Measurements from ENCODE around the gene HRCT1.

Gene HRCT1

GRCh38 chr9:35858458-35858857, 47.5 kb upstream of the HRCT1 start:
- Histone ChIP-seq H3K9me3 (ENCODE audit: low read length) (no peaks in the 10 kb centered on the region), H2AFZ (ENCODE audit: low read length) (no peak overlapping the region), H3K4me3 (ENCODE audit: low read depth, low read length, poor library complexity, severe bottlenecking) (no peak overlapping the region), H3K4me1 (ENCODE audit: insufficient read depth, low read length, severe bottlenecking) (no peaks in the 10 kb centered on the region), H3K27me3 (ENCODE audit: insufficient read depth, low read length) (no peaks in the 10 kb centered on the region), H3K9ac (ENCODE audit: low read length) (no peak overlapping the region), H3K27ac (ENCODE audit: low read depth, low read length, poor library complexity, severe bottlenecking) (no peak overlapping the region), H3F3A (ENCODE audit: insufficient read depth, low read length) (no peaks in the 10 kb centered on the region), H3K36me3 (ENCODE audit: insufficient read depth, low read length) (no peaks in the 10 kb centered on the region), H3K79me2 (ENCODE audit: insufficient read depth, low read length) (no peaks in the 10 kb centered on the region), H4K20me1 (ENCODE audit: insufficient read depth, low read length) (no peaks in the 10 kb centered on the region), H3K4me2 (ENCODE audit: low read length) (no peak overlapping the region), H3K9me2 (ENCODE audit: low read depth, low read length) (no peaks in the 10 kb centered on the region)
- no peak for TF ChIP-seq EZH2 (IDR thresholded peaks at IDR 0.05; ENCODE audit: borderline replicate concordance, low read length)
- no peak for TF ChIP-seq CTCF (IDR thresholded peaks at IDR 0.05; ENCODE audit: low read length)

GRCh38 chr9:35859310-35859989, 46.6 kb upstream of the HRCT1 start:
- H3K36me3 ChIP-seq (ENCODE audit: insufficient read depth, low read length) = no peaks in the 10 kb centered on the region
- TF ChIP-seq EZH2 (IDR thresholded peaks at IDR 0.05; ENCODE audit: borderline replicate concordance, low read length) (no peak), CTCF (IDR thresholded peaks at IDR 0.05; ENCODE audit: low read length) (no peak)

GRCh38 chr9:35859990-35860339, 46.0 kb upstream of the HRCT1 start:
- no peak for TF ChIP-seq CTCF (IDR thresholded peaks at IDR 0.05; ENCODE audit: low read length)
- no peak for TF ChIP-seq EZH2 (IDR thresholded peaks at IDR 0.05; ENCODE audit: borderline replicate concordance, low read length)
- no peaks in the 10 kb centered on the region for H3F3A ChIP-seq (ENCODE audit: insufficient read depth, low read length)

More at GRCh38 chr9:35859310-35859989, 46.6 kb upstream of the HRCT1 start:
- no peaks in the 10 kb centered on the region for H3K79me2 ChIP-seq (ENCODE audit: insufficient read depth, low read length)
- no peak overlapping the region for H3K4me3 ChIP-seq (ENCODE audit: low read depth, low read length, poor library complexity, severe bottlenecking)
- no peaks in the 10 kb centered on the region for H4K20me1 ChIP-seq (ENCODE audit: insufficient read depth, low read length)
- H3K27me3 ChIP-seq (ENCODE audit: insufficient read depth, low read length) = no peaks in the 10 kb centered on the region
- H3K4me2 ChIP-seq (ENCODE audit: low read length) = no peak overlapping the region
- H3K9ac ChIP-seq (ENCODE audit: low read length) = no peak overlapping the region
- H3K9me3 ChIP-seq (ENCODE audit: low read length) = no peaks in the 10 kb centered on the region
- H2AFZ ChIP-seq (ENCODE audit: low read length) = no peak overlapping the region
- H3K4me1 ChIP-seq (ENCODE audit: insufficient read depth, low read length, severe bottlenecking) = no peaks in the 10 kb centered on the region
- H3F3A ChIP-seq (ENCODE audit: insufficient read depth, low read length) = no peaks in the 10 kb centered on the region
- no peaks in the 10 kb centered on the region for H3K9me2 ChIP-seq (ENCODE audit: low read depth, low read length)
- H3K27ac ChIP-seq (ENCODE audit: low read depth, low read length, poor library complexity, severe bottlenecking) = no peak overlapping the region

More at GRCh38 chr9:35859990-35860339, 46.0 kb upstream of the HRCT1 start:
- Histone ChIP-seq H3K9me2 (ENCODE audit: low read depth, low read length) (no peaks in the 10 kb centered on the region), H3K4me1 (ENCODE audit: insufficient read depth, low read length, severe bottlenecking) (no peaks in the 10 kb centered on the region), H3K36me3 (ENCODE audit: insufficient read depth, low read length) (no peaks in the 10 kb centered on the region), H2AFZ (ENCODE audit: low read length) (no peak overlapping the region), H3K79me2 (ENCODE audit: insufficient read depth, low read length) (no peaks in the 10 kb centered on the region), H4K20me1 (ENCODE audit: insufficient read depth, low read length) (no peaks in the 10 kb centered on the region), H3K27me3 (ENCODE audit: insufficient read depth, low read length) (no peaks in the 10 kb centered on the region), H3K9ac (ENCODE audit: low read length) (no peak overlapping the region), H3K27ac (ENCODE audit: low read depth, low read length, poor library complexity, severe bottlenecking) (no peak overlapping the region), H3K4me3 (ENCODE audit: low read depth, low read length, poor library complexity, severe bottlenecking) (no peak overlapping the region), H3K9me3 (ENCODE audit: low read length) (no peaks in the 10 kb centered on the region), H3K4me2 (ENCODE audit: low read length) (no peak overlapping the region)

All from OCI-LY1 (cell line).